Osteocyte (in vitro differentiated cells): ENCODE results near the gene IGFALS. TPM values are rescaled to one million over a fixed set of nuclear protein-coding genes. Genes with fewer than 3 reads are reported as not detected.

Experiments
- DNase-seq: peaks from one replicate; pipeline ENCODE4 v3.0.0; 2021; ENCODE audit warnings: mixed read lengths; ENCODE audit not compliant: unreplicated experiment; ENCODE audit errors: extremely low spot score
- H3K27ac Mint-ChIP-seq: one replicate; pipeline ENCODE4 v1.8.0; 2021; ENCODE audit warnings: mild to moderate bottlenecking, mixed read lengths; ENCODE audit not compliant: unreplicated experiment
- H3K27me3 Mint-ChIP-seq: one replicate; pipeline ENCODE4 v1.8.0; 2021; ENCODE audit warnings: mixed read lengths; ENCODE audit not compliant: unreplicated experiment
- H3K36me3 Mint-ChIP-seq: one replicate; pipeline ENCODE4 v1.8.0; 2021; ENCODE audit warnings: mixed read lengths; ENCODE audit not compliant: unreplicated experiment
- H3K4me1 Mint-ChIP-seq: one replicate; pipeline ENCODE4 v1.8.0; 2021; ENCODE audit warnings: mixed read lengths; ENCODE audit not compliant: unreplicated experiment
- H3K4me3 Mint-ChIP-seq: one replicate; pipeline ENCODE4 v1.8.0; 2021; ENCODE audit warnings: mild to moderate bottlenecking, moderate library complexity, mixed read lengths; ENCODE audit not compliant: unreplicated experiment
- H3K9me3 Mint-ChIP-seq: one replicate; pipeline ENCODE4 v1.8.0; 2021; ENCODE audit warnings: mixed read lengths; ENCODE audit not compliant: unreplicated experiment
- total RNA-seq: library from RNA; stranded (reverse); gene quantifications from 2 replicates; pipeline ENCODE4 v1.2.1, GENCODE V29; 2021
- TF ChIP-seq, protein P1 (sequence below): fragments of 200-600 bp; sonication (generic); IDR thresholded peaks from 2 replicates; pipeline ENCODE4 v1.5.0; 2021; ENCODE audit warnings: antibody characterized with exemption, mild to moderate bottlenecking, moderate library complexity

The IGFALS gene
- total RNA-seq, 1 donor from 2014 or later = 0.43 TPM

- peaks cover 6% of the 10 kb centered on the region for H3K4me1 Mint-ChIP-seq
- H3K4me3 Mint-ChIP-seq = no peak overlapping the region
- no peaks in the 10 kb centered on the region for H3K27me3 Mint-ChIP-seq
- no peaks in the 10 kb centered on the region for H3K9me3 Mint-ChIP-seq
- DNase-seq = no peak
- H3K27ac Mint-ChIP-seq = no peak overlapping the region
- TF ChIP-seq, protein P1, sequence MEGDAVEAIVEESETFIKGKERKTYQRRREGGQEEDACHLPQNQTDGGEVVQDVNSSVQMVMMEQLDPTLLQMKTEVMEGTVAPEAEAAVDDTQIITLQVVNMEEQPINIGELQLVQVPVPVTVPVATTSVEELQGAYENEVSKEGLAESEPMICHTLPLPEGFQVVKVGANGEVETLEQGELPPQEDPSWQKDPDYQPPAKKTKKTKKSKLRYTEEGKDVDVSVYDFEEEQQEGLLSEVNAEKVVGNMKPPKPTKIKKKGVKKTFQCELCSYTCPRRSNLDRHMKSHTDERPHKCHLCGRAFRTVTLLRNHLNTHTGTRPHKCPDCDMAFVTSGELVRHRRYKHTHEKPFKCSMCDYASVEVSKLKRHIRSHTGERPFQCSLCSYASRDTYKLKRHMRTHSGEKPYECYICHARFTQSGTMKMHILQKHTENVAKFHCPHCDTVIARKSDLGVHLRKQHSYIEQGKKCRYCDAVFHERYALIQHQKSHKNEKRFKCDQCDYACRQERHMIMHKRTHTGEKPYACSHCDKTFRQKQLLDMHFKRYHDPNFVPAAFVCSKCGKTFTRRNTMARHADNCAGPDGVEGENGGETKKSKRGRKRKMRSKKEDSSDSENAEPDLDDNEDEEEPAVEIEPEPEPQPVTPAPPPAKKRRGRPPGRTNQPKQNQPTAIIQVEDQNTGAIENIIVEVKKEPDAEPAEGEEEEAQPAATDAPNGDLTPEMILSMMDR = no peak
- peaks cover 13% of the 10 kb centered on the region for H3K36me3 Mint-ChIP-seq
These were observed 24.2 kb upstream of the IGFALS start for GRCh38 chr16:1817716-1818115.

DNA sequence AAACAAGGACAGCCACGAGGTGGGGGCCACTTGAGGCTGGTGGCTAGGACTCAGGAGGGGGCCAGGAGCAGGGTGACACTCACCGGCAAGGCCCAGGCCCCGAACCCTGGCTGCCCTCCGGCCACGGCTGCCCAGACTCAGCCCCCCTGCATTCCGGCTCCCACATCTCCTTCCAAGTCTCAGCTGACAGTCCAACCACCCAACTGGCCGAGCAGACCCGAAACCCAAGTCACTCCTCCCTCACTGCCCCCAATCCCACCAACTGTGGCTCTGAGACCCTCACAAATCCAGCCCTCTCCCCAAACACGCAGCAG is 23.7 kb upstream of the IGFALS start:
- Mint-ChIP-seq H3K4me3 (no peak overlapping the region), H3K9me3 (no peaks in the 10 kb centered on the region), H3K36me3 (peaks cover 13% of the 10 kb centered on the region), H3K27me3 (no peaks in the 10 kb centered on the region), H3K4me1 (peaks cover 10% of the 10 kb centered on the region), H3K27ac (no peak overlapping the region)
- DNase-seq = no peak
- TF ChIP-seq, protein P1 = no peak

DNA sequence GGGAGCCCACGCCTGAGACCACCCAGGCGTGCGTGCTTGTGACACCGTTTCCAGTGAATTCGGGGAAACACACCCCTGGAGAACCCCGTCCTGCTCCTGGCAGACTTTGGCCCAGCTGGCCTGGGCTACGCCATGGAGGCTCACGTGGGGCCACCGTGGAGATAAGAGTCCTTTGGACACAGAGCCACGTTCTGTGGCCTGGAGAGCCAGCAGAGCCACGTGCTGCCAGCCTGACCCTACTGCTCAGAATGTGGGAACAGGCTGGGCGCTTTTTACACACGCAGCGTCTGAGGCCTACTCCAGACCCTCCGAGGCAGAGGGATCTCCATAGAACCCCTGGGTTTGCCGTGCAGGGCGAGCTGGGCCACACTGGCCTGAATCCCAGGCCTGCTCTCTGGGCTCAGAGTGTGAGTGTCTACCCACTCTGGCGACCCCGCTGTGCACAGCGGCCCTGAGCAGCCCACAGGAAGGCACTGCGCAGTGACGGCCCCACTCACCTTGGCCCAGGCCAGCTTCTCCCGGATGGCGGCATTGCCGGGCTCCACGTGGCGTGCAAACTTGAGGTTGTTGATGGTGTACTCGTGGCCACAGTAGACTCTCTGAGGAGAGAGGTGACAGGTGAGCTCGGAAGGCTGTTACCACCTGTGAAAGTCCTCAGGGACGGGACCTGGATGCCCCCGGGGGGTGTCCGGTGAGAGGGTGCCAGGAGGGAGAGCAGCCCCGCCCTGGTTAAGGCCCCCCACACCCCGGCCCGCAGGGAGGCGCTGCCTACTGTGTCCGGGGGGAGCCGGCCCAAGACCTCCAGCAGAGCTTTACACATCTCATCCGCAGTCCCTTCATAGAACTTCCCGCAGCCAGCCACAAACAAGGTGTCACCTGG is 23.1 kb upstream of the IGFALS start:
- Mint-ChIP-seq H3K9me3 (no peaks in the 10 kb centered on the region), H3K4me1 (peaks cover 10% of the 10 kb centered on the region), H3K27me3 (no peaks in the 10 kb centered on the region), H3K36me3 (peaks cover 13% of the 10 kb centered on the region), H3K27ac (no peak overlapping the region), H3K4me3 (no peak overlapping the region)
- TF ChIP-seq, protein P1 = no peak
- no peak for DNase-seq

DNA sequence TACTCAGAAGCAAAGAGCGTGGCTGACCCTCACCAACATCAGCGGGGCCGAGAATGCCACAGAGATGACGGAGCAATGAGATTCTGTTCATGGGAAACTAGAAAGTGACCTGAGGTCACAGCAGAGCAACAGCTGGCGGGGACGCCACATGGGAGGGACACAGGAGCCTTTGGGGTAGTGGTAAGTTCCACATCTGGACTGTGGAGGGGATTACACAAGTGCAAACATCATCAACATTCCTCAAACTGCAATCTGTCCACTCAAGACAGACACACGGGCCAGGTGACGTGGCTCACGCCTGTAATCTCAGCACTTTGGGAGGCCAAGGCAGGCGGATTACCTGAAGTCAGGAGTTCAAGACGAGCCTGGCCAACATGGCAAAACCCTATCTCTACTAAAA is 22.0 kb upstream of the IGFALS start:
- Mint-ChIP-seq H3K4me3 (no peak overlapping the region), H3K27me3 (no peaks in the 10 kb centered on the region), H3K27ac (no peak overlapping the region), H3K4me1 (peaks cover 10% of the 10 kb centered on the region), H3K36me3 (peaks cover 13% of the 10 kb centered on the region), H3K9me3 (no peaks in the 10 kb centered on the region)
- no peak for DNase-seq
- TF ChIP-seq, protein P1 = no peak

DNA sequence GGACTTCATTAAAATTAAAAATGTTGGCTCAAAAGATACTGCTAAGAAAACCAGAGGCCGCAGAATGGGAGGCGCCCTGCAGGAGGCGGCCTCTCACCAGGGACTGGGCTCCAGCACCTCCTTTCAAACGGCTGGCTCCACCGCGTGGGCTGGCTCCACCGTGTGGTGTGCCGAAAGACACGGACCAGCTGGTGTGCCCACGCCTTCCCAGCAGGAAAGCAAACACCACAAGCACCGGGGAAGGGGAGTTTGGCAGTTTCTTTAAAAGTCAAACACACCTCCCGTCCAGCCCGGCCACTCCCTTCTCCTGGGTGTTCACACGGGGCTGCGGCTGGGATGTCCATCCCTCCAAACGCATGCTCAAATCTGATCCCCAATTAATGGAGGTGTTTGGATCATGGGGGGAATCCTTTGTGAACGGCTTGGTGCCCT is 19.2 kb upstream of the IGFALS start:
- no peak overlapping the region for H3K4me3 Mint-ChIP-seq
- H3K9me3 Mint-ChIP-seq = no peaks in the 10 kb centered on the region
- TF ChIP-seq, protein P1 = peak; percentile 62
- peak; percentile 89 for DNase-seq
- H3K36me3 Mint-ChIP-seq = peaks cover 13% of the 10 kb centered on the region
- H3K27ac Mint-ChIP-seq = peak overlapping the region; percentile 48
- no peaks in the 10 kb centered on the region for H3K27me3 Mint-ChIP-seq
- peaks cover 10% of the 10 kb centered on the region for H3K4me1 Mint-ChIP-seq
